Activated CD4-positive, alpha-beta T cell treated with anti-CD3 and anti-CD28 coated beads for 24 hours (primary cell): ENCODE measurements around the gene ZNF280B.
"Not testable (repeated sequence)": the region's sequence is repeated elsewhere in the genome, so short reads cannot be mapped to it uniquely, and the experiment has no call there.

ENCODE experiments used
- DNase-seq, 2 donors: peaks; one replicate each; pipeline ENCODE4 v3.0.0-alpha.2; 2020; ENCODE audit warnings: low read depth in 2 of 2

Gene ZNF280B

DNA sequence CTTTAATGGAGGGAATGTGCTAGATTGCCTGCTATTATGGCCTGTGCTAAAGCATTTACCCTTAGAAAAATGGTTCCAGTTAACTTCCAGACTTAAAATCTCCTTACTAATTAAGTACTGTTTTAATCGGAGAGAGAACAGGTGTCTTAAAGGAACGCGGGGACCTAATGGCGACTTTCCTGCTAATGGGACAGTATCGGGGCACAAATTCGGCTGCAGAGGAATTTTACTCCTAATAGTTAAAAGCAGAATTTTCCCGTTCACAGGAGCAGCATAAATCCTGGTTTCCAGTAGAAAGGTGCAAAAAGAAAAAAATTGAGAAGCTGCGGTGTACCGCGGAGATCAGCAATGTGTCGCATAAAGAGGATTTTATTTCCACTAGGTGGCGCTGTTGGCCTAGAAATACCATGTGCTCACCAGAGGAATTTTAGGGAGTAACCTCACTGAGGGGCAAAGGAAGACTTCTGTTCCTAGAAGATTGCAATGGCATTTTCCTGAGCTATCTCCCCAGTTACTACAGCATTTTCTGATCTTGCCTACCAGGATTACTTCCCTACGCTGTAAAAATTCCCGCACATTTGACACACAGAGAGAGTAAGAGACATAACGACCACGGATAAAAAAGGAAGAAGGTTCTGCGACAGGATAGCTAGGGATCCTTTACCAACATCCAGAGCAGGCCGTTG lies 44.5 kb downstream of the ZNF280B start:
- DNase-seq: peak; percentile 22 to 51

DNA sequence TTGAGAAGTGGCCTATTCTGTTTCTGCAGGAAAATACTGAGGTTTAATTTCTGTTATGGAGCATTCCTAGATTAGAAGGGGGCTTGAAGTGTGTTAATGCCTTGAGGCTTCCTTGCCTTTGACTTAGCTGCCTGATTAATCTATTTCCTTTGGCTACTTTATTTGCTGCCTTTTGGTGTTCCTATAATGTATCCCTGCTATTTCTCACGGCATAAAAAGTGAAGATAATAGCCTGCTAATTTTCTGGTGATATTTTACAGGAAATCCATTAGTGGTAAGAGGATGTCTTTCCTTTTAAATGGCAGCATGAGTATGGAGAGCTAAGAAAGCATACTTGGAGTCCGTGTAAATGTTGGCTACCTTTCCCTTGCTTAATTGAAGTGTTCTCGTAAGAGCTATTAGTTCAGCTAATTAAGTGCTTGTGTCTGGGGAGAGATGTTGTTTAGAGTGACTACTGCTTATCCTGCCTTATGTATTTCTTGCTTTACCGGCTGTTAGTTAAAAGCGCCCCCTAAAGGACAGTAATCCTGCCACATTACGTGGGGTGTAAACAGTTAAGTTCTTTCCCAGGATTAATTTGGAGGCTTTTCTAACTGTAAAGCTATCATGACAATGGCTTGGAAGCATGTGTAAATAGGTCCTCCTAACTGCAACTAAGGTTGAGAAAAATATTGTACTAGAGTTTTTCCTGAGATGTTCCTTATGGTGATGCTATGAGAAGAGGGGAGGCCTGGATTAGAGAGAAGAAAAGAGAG lies 45.6 kb downstream of the ZNF280B start:
- no peak for DNase-seq

DNA sequence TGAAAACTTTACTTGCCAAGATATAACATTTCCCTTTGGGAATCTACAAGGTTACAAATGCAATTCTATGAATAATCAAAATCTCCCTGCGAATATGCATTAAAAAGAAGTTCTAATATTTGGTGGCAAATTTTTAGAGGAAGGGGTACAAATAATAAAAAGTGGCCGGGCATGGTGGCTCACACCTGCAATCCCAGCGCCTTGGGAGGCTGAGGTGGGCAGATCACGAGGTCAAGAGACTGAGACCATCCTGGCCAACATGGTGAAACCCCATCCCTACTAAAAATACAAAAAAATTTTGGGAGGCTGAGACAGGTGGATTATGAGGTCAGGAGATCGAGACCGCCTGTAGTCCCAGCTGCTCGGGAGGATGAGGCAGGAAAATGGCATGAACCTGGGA lies 47.0 kb downstream of the ZNF280B start:
- DNase-seq: no peak

DNA sequence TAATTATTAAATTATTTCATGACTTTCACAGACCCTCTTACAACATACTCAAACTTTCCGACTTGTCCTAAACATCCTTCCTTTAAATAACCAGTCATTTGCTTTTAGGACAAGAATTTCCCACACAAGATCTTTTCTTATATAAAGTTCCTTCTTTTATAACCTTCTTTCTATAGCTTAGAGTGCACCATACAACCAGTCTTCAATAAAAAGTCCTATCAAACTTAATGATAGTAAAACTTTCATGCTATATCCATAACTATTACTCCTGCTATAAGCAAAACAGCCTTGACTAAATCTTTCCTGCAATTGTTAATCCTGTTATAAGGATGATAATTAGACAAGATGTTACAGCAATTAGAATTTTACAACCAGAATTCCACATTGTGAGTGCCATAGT lies 47.4 kb downstream of the ZNF280B start:
- no peak for DNase-seq

DNA sequence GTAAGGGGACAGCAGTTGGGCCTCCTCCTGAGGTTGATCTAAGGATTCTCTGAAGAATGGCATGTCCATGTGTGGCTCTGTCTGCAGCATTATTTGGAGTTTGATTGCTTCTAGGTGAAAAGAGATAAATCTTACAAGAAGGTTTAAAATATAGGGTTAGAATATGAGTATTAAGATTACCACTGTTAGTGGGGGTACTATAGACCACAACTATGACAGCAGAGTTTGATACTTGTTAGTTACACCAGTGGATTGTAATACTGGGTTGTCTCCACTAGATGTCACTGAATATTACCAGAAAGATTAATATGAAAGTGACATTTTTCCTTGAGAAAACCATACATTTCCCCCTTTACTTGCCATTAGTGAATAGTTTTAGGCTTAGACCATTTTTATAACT lies 47.9 kb downstream of the ZNF280B start:
- no peak for DNase-seq

DNA sequence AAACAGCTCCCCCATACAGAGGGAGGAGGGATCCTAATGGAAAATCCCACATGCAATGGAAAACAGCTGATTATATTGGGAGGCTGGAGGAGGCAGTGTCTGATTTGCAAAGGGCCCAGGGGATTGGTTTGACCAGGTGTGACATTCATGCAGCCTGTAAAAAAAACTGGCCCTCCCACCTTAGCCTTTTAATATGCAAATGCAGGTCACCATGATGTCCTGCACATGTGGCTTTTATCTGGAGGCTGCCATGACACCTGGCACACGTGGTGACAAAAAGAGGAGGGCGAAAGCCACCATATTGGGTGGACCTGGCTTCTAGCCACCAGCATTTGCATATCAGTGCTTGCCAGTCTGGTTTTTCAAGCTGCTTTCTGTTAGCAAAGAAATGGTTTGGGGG lies 48.5 kb downstream of the ZNF280B start:
- DNase-seq: no peak

DNA sequence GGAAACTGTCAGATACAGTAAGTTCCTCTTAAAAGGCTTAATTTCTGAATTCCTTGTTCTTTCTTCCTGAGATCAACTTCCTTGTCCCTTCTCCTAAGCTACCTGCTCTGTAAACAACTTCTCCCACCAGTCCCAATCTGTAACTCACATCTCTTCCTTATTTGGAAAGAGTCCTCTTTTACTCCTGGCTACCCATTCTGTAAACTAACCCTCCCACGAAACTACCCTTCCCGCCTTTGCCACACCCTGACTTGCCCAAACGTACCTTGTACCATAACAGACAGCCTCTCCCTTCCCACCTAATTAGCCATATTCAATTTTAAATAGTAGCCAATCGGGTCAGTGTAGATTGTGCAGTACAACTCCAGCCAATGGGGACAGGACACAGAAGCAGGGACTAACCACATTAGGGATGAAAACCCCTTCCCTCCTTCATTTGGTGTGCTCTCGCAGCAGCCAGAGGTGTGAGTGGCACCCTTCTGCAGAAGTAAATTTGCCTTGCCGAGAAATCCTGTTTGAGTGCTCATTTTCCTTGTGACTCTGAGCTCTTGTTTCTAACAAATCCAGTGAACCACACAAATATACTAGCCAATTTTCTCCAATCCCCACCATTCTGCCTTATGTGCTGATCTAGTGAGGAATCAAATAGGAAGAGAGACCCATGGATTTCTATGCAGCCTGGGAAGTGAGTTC lies 49.5 kb downstream of the ZNF280B start:
- DNase-seq: no peak

DNA sequence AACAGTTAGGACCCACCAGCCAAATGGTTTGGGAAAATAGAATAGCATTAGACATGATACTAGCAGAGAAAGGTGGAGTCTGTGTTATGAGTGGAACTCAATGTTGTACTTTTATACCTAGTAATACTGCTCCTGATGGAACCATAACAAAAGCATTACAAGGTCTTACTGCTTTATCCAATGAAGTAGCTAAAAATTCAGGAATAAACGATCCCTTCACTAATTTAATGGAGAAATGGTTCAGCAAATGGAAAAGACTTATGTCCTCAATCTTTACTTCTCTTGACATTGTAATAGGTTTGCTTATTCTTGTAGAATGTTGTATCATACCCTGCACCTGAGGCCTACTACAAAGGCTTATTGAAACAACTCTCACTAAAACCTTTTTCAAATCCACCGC lies 50.2 kb downstream of the ZNF280B start:
- DNase-seq: no peak

DNA sequence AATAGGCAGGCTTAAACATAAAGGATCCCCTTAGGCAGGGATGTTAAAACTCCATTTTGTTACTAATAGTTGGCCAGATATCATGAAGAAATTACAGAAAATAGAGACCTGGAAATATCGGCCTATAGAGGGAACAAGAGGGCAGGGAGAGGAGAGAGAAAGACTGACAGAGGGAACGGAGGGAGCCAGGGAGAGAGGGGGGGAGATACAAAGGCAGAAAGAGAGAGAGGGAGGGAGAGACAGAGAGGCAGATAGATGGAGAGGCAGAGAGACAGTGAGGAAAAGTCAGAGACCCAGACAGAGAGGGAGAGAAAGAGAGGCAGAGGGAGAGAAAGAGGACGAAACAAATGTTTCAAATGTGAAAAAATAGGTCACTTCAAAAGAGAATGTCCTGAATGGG lies 53.5 kb downstream of the ZNF280B start:
- DNase-seq: no peak

DNA sequence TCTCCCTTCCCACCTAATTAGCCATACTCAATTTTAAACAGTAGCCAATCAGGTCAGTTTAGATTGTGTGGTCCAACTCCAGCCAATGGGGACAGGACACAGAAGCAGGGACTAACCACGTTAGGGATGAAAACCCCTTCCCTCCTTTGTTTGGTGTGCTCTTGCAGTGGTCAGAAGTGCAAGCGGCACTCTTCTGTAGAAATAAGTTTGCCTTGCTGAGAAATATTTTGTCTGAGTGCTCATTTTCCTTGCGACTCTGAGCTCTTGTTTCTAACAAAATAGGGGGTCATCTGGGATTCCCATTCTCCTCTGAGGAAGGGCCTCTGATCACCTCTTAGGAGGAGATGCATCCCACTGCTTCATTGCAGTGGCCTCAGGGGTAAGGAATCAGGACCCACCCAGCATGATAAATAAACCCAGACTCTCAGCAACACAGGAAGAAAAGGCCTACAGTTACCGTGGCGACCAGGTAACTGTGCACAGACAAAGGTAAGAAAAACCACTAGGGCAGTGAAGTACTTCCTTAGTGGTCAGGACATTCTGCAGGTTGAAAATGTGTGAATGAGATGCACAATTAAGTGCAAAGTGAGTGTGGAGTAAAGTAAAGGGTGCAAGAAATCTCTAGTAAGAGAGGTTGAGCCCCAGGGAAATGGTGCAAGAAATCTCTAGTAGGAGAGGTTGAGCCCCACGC lies 55.4 kb downstream of the ZNF280B start:
- no peak for DNase-seq

DNA sequence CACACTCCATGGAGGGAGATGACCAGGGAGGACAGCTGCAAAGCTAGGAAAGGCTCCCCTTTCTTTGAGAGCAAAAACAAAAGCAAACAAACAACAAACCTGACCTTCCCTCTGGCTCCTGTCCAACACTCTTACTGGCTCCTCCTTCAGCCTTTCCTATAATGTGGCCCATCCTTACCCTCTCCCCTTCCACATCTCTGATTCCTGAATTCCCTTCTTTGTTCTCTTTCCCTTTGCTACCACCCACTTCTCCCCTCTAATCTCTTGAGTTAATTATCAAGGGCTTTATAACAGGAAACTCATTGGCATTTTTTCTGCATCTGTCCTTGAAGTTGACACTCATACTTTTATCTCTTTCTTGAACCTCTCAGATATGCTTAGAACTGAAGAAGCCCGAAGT lies 56.3 kb downstream of the ZNF280B start:
- DNase-seq: no peak

DNA sequence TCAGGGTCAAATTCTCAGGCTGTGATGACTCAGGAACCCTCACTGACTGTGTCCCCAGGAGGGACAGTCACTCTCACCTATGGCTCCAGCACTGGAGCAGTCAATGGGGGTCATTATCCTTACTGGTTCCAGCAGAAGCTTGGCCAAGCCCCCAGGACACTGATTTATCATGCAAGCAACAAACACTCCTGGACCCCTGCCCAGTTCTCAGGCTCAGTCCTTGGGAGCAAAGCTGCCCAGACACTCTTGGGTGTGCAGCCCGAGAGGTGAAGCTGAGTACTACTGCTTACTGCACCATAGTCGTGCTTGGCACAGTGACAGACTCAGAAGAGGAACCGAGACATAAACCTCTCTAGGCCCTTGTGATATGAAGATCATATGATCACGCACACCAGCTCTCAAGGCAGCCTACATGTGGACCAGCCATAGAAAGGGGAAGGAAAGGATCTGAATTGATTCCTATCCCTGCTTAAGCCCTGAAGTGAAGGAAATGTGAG lies 58.2 kb downstream of the ZNF280B start:
- no peak for DNase-seq

DNA sequence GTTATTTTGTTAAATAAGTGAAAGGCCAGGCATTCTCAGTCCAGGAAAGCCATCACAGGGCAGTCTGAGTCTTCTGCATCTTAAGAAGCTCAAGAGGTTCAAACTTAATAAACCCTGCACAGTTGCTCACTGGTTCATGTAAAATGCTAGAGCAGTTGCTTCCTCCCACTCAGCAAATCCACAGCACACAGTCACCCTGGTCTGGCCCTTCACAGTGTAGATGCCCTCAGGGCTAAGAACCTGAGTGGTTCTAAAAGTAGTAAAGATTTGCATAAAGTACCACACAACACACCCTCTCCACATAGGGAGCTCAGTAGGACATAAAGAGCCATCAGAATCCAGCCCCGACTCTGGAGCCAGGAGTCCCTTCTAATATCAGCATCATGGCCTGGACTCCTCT lies 58.7 kb downstream of the ZNF280B start:
- no peak for DNase-seq

DNA sequence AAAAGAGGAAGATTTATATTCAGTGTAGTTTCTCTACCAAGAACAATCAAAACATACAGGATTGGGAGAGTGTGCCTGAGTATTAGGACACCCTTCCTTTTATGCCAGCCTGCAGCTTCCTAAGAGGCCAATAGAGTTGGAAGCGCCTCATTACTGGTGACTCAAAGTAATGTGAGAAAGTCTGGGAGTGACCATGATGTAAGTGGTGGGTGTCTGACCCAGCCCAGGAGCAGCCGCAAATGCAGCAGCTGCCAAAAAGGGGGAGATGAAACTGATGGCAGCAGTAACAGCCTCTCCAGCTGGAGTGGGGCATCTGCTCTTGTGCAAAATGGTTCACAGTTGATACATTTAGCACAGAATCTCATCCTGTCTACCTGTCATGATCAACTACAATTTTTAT lies 62.0 kb downstream of the ZNF280B start:
- no peak for DNase-seq

DNA sequence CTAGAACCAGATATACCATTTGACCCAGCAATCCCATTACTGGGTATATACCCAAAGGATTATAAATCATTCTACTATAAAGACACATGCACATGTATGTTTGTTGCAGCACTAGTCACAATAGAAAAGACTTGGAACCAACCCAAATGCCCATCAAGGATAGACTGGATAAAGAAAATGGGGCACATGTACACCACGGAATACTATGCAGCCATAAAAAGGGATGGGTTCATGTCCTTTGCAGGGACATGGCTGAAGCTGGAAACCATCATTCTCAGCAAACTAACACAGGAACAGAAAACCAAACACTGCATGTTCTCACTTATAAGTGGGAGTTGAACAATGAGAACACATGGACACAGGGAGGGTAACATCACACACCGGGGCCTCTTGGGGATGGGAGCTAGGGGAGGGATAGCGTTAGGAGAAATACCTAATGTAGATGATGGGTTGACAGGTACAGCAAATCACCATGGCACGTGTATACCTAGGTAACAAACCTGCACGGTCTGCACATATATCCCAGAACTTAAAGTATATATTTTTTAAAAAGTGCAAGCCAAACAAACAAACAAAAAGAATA lies 64.4 kb downstream of the ZNF280B start:
- not testable (repeated sequence) for DNase-seq

DNA sequence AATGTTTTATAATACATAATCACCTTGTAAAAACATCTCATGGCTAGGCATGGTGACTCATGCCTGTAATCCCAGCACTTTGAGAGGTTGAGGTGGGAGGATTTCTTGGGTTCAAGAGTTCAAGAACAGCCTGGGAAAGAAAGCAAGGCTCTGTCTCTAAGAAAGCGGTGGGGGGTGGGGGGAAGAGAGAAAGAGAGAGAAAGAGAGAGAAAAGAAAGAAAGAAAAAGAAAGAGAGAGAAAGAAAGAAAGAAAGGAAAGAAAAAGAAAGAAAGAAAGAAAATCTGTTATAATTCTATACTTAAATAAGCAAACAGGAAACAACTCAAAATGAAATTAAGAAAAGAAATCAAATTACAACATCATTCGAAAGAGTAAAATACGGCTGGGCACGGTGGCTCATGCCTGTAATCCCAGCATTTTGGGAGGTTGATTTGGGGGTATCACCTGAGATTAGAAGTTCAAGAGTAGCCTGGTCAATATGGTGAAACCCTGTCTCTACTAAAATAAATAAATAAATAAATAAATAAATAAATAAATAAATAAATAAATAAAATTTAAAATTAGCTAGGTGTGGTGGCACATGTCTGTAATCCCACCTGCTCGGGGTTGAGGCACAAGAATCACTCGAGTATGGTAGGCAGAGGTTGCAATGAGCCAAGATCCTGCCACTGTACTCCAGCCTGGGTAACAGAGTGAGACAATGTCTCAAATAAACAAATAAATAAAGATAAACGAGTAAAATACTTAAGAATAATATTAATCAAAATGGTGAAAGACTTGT lies 65.4 kb downstream of the ZNF280B start:
- no peak for DNase-seq

DNA sequence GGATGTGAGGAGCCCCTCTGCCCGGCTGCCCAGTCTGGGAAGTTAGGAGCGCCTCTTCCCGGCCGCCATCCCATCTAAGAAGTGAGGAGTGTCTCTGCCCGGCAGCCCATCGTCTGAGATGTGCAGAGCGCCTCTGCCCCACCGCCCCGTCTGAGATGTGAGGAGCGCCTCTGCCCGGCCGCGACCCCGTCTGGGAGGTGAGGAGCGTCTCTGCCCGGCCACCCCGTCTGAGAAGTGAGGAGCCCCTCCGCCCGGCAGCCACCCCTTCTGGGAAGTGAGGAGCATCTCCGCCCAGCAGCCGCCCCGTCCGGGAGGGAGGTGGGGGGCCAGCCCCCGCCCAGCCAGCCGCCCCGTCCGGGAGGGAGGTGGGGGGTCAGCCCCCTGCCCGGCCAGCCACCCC lies 66.9 kb downstream of the ZNF280B start:
- not testable (repeated sequence) for DNase-seq

DNA sequence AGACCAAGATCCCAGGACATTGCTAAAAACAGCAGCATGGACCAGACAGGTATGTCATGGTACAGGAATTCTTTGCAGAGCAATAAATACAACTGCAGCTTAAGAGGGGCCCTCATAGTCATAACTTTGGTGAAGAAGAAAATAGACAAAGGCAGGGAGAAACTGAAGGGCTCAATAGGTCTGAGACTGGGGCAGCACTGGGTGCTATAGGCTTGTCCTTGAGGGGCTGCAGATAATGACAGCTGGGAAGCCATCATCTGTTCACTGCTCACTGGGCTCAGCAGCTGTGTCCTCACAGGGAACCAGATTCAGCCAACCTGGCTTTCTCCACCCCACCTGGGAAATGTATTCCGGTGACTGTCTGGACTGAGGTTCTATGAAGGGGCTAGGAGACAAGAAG lies 68.4 kb downstream of the ZNF280B start:
- no peak for DNase-seq
